Keratinocyte (primary cell): ENCODE measurements around the gene TPRN. TPM values are rescaled to one million over a fixed set of nuclear protein-coding genes. Genes with fewer than 3 reads are reported as not detected.

Experiments
- DNase-seq: peaks from one replicate; pipeline ENCODE4 v3.0.0-alpha.2; 2011; ENCODE audit warnings: low read depth, missing footprints, low spot score
- FAIRE-seq: peaks from 2 replicates; lab custom pipeline; 2011; peaks lifted over from hg19 to GRCh38; lab: Jason Lieb, UNC
- H2AFZ ChIP-seq: 2 replicates; pipeline ENCODE4 v1.6.0; 2012; ENCODE audit warnings: low read length, control low read depth, inconsistent platforms; ENCODE audit not compliant: control insufficient read depth
- H3K27ac ChIP-seq: 2 replicates; pipeline ENCODE4 v1.5.1; 2011; ENCODE audit warnings: low read length; ENCODE audit not compliant: control insufficient read depth, insufficient read depth
- H3K27me3 ChIP-seq: 3 replicates; pipeline ENCODE4 v1.6.0; 2011; ENCODE audit warnings: low read length; ENCODE audit not compliant: control insufficient read depth, insufficient read depth; ENCODE audit errors: extremely low read depth
- H3K36me3 ChIP-seq, 2 experiments: 2 replicates in 1 of 2; 3 replicates in 1 of 2; pipeline ENCODE4 v1.5.1; 2011; ENCODE audit warnings: low read length in 2 of 2, mild to moderate bottlenecking in 1 of 2; ENCODE audit not compliant: control insufficient read depth in 2 of 2, insufficient read depth in 2 of 2; ENCODE audit errors: extremely low read depth in 1 of 2
- H3K4me1 ChIP-seq: 3 replicates; pipeline ENCODE4 v1.5.1; 2011; ENCODE audit warnings: low read length; ENCODE audit not compliant: control insufficient read depth, insufficient read depth; ENCODE audit errors: extremely low read depth
- H3K4me2 ChIP-seq: 3 replicates; pipeline ENCODE4 v1.6.0; 2011; ENCODE audit warnings: low read depth, low read length; ENCODE audit not compliant: control insufficient read depth, insufficient read depth; ENCODE audit errors: extremely low read depth
- H3K4me3 ChIP-seq, 3 experiments: fragments of 200-600 bp in 1 of 3; sonication (generic) in 1 of 3; 2 replicates in 2 of 3; 3 replicates in 1 of 3; pipeline ENCODE4 v1.5.1; 2011 to 2016; ENCODE audit warnings: low read length in 3 of 3, mild to moderate bottlenecking in 3 of 3, control low read depth in 2 of 3, inconsistent platforms in 1 of 3, low read depth in 1 of 3, mixed read lengths in 1 of 3, mixed run types in 1 of 3, moderate library complexity in 1 of 3; ENCODE audit not compliant: control insufficient read depth in 2 of 3, insufficient read depth in 2 of 3; ENCODE audit errors: extremely low read depth in 1 of 3
- H3K79me2 ChIP-seq: 2 replicates; pipeline ENCODE4 v1.6.0; 2012; ENCODE audit warnings: low read length; ENCODE audit not compliant: control insufficient read depth, insufficient read depth
- H3K9ac ChIP-seq: 3 replicates; pipeline ENCODE4 v1.6.0; 2011; ENCODE audit warnings: low read length; ENCODE audit not compliant: control insufficient read depth, insufficient read depth; ENCODE audit errors: extremely low read depth
- H3K9me1 ChIP-seq: 3 replicates; pipeline ENCODE4 v1.6.0; 2011; ENCODE audit warnings: low read length; ENCODE audit not compliant: control insufficient read depth, insufficient read depth; ENCODE audit errors: extremely low read depth
- H3K9me3 ChIP-seq: 2 replicates; pipeline ENCODE4 v1.5.1; 2012; ENCODE audit warnings: low read depth, low read length; ENCODE audit not compliant: control insufficient read depth
- H4K20me1 ChIP-seq: 3 replicates; pipeline ENCODE4 v1.6.0; 2011; ENCODE audit warnings: low read length; ENCODE audit not compliant: control insufficient read depth, insufficient read depth; ENCODE audit errors: extremely low read depth
- CTCF ChIP-seq, 3 experiments: IDR thresholded peaks in 1 of 3; conservative IDR thresholded peaks in 1 of 3; optimal IDR thresholded peaks in 1 of 3; 2 replicates in 2 of 3; 3 replicates in 1 of 3; pipeline versions ENCODE3 to v1.5.1; 2011; ENCODE audit warnings: low read length in 3 of 3, mild to moderate bottlenecking in 3 of 3, moderate library complexity in 2 of 3, control low read depth in 1 of 3, inconsistent platforms in 1 of 3; ENCODE audit not compliant: insufficient read depth in 2 of 3; ENCODE audit errors: extremely low read depth in 1 of 3
- EZH2 ChIP-seq: IDR thresholded peaks from one replicate; pipeline ENCODE4 v1.6.1; 2012; ENCODE audit warnings: inconsistent platforms, mild to moderate bottlenecking, low read length, moderate library complexity
- dilution Hi-C: fragments of 300-500 bp; cut with MboI; formaldehyde crosslinking; loops from one replicate; pipeline ENCODE4 v1.7.0; 2020; ENCODE audit warnings: low sequenced_read_pairs; ENCODE audit not compliant: extremely low pct_ligation_motif_present
- polyA plus RNA-seq, 5 experiments: library from polyadenylated mRNA; depleted of rRNA in 3 of 5; stranded (reverse) in 3 of 5; stranded (forward) in 1 of 5; unstranded in 1 of 5; fragments of >200 nt; gene quantifications; 1 replicate in 1 of 5; 2 replicates in 3 of 5; 3 replicates in 1 of 5; pipeline versions ENCODE4 v1.2.1 to v1.2.3, GENCODE V29; 2011 to 2012; ENCODE audit warnings: missing spikeins in 2 of 5, low read depth in 1 of 5, low replicate concordance in 1 of 5
- small RNA-seq, 3 experiments: library from RNA; depleted of rRNA; stranded (forward); fragments of <200 nt; gene quantifications; one replicate each; pipeline ENCODE3, GENCODE V24; 2012; ENCODE audit warnings: low read depth in 3 of 3, low replicate concordance in 1 of 3; ENCODE audit not compliant: insufficient read length in 3 of 3

Gene TPRN
- polyA plus RNA-seq, 1 donor (not counting 4 experiments of a cell fraction or from before 2014, with no cell fraction given): 1.1 TPM

- Histone ChIP-seq H3K4me2 (no peak overlapping the region), H4K20me1 (no peaks in the 10 kb centered on the region), H3K9ac (no peak overlapping the region), H3K79me2 (no peaks in the 10 kb centered on the region), H3K9me3 (no peaks in the 10 kb centered on the region), H3K4me1 (no peaks in the 10 kb centered on the region), H3K27ac (no peak overlapping the region), H3K27me3 (peaks cover 47% of the 10 kb centered on the region), H3K36me3 (no peaks in the 10 kb centered on the region), H3K9me1 (no peaks in the 10 kb centered on the region), H2AFZ (no peak overlapping the region), H3K4me3 (no peak overlapping the region)
- FAIRE-seq: no peak
- DNase-seq: no peak
- TF ChIP-seq EZH2: no peak
- dilution Hi-C loops: no loop called here
Measured at GRCh38 chr9:137143459-137143858, 57.1 kb downstream of the TPRN start.

- TF ChIP-seq CTCF (optimal IDR thresholded peaks at IDR 0.05 in 1 of 3, IDR thresholded peaks at IDR 0.05 in 1 of 3, conservative IDR thresholded peaks at IDR 0.05 in 1 of 3; ENCODE audit: extremely low read depth in 1 of 3, insufficient read depth in 2 of 3, low read length in 3 of 3) (no peak), EZH2 (no peak)
- Histone ChIP-seq H2AFZ (no peak overlapping the region), H4K20me1 (no peaks in the 10 kb centered on the region), H3K4me2 (no peak overlapping the region), H3K79me2 (no peaks in the 10 kb centered on the region), H3K9ac (no peak overlapping the region), H3K27me3 (peaks cover 57% of the 10 kb centered on the region), H3K4me3 (no peak overlapping the region), H3K27ac (no peak overlapping the region), H3K4me1 (no peaks in the 10 kb centered on the region), H3K9me1 (no peaks in the 10 kb centered on the region), H3K9me3 (no peaks in the 10 kb centered on the region), H3K36me3 (no peaks in the 10 kb centered on the region)
- DNase-seq: no peak
- dilution Hi-C loops: no loop called here
- FAIRE-seq: no peak
Measured at GRCh38 chr9:137141976-137142936, 58.3 kb downstream of the TPRN start.

Small RNAs within 50 kb of the gene (small RNA-seq; reads per million reads assigned to genes)
- gene MIR3621: 0 reads per million in 3 experiments

Other genes with a start within 250 kb of the TPRN start
- 0.22 TPM in 1 of 3 replicates, not detected in the others for gene LCN12, start 248.5 kb downstream of the TPRN start, polyA plus RNA-seq
- not detected in 3 replicates for gene PTGDS, start 223.2 kb downstream of the TPRN start, polyA plus RNA-seq
- not detected in 3 replicates for gene LCNL1, start 217.7 kb downstream of the TPRN start, polyA plus RNA-seq
- gene PAXX, start 208.3 kb downstream of the TPRN start, polyA plus RNA-seq: 11.2 to 14.6 TPM (median 13.6 TPM) in 3 replicates
- 5.5 to 36.0 TPM (median 9.4 TPM) in 3 replicates for gene CLIC3, start 204.2 kb downstream of the TPRN start, polyA plus RNA-seq
- 1.3 to 4.2 TPM (median 1.4 TPM) in 3 replicates for gene ABCA2, start 172.5 kb downstream of the TPRN start, polyA plus RNA-seq
- gene FUT7, start 168.7 kb downstream of the TPRN start, polyA plus RNA-seq: not detected in 3 replicates
- 9.8 to 23.8 TPM (median 10.6 TPM) in 3 replicates for gene NPDC1, start 154.6 kb downstream of the TPRN start, polyA plus RNA-seq
- gene ENTPD2, start 146.7 kb downstream of the TPRN start, polyA plus RNA-seq: 0.52 to 1.3 TPM (median 0.65 TPM) in 3 replicates
- 0.90 to 1.6 TPM (median 1.2 TPM) in 3 replicates for gene SAPCD2, start 130.2 kb downstream of the TPRN start, polyA plus RNA-seq
- 2.7 to 4.3 TPM (median 4.3 TPM) in 3 replicates for gene UAP1L1, start 123.2 kb downstream of the TPRN start, polyA plus RNA-seq
- gene MAN1B1, start 113.8 kb downstream of the TPRN start, polyA plus RNA-seq: 31.4 to 48.2 TPM (median 34.3 TPM) in 3 replicates
- 29.7 to 93.1 TPM (median 35.3 TPM) in 3 replicates for gene DPP7, start 86.0 kb downstream of the TPRN start, polyA plus RNA-seq
- gene GRIN1, start 61.6 kb downstream of the TPRN start, polyA plus RNA-seq: 0.03 to 0.26 TPM (median 0.03 TPM) in 3 replicates
- gene LRRC26, start 30.7 kb downstream of the TPRN start, polyA plus RNA-seq: not detected in 3 replicates
- gene TMEM210, start 28.7 kb downstream of the TPRN start, polyA plus RNA-seq: not detected in 3 replicates
- gene ANAPC2, start 12.2 kb downstream of the TPRN start, polyA plus RNA-seq: 11.9 to 24.0 TPM (median 13.8 TPM) in 3 replicates
- 45.3 to 63.2 TPM (median 56.7 TPM) in 3 replicates for gene SSNA1, start 12.1 kb downstream of the TPRN start, polyA plus RNA-seq
- 22.3 to 36.7 TPM (median 29.2 TPM) in 3 replicates for gene TMEM203, start 4.9 kb upstream of the TPRN start, polyA plus RNA-seq
- gene NDOR1, start 5.0 kb upstream of the TPRN start, polyA plus RNA-seq: 3.9 to 6.0 TPM (median 5.5 TPM) in 3 replicates
- 0.15 to 0.19 TPM in 2 of 3 replicates, not detected in the other for gene RNF208, start 21.5 kb upstream of the TPRN start, polyA plus RNA-seq
- 0.80 to 1.8 TPM (median 1.2 TPM) in 3 replicates for gene CYSRT1, start 24.4 kb upstream of the TPRN start, polyA plus RNA-seq
- gene RNF224, start 26.8 kb upstream of the TPRN start, polyA plus RNA-seq: not detected in 3 replicates
- gene SLC34A3, start 30.2 kb upstream of the TPRN start, polyA plus RNA-seq: 0.03 TPM in 1 of 3 replicates, not detected in the others
- gene TUBB4B, start 40.5 kb upstream of the TPRN start, polyA plus RNA-seq: 390 to 693 TPM (median 440 TPM) in 3 replicates
- gene STPG3, start 50.5 kb upstream of the TPRN start, polyA plus RNA-seq: not detected in 3 replicates
- gene NELFB, start 54.6 kb upstream of the TPRN start, polyA plus RNA-seq: 25.1 to 40.2 TPM (median 35.0 TPM) in 3 replicates
- 5.8 to 9.8 TPM (median 7.8 TPM) in 3 replicates for gene TOR4A, start 77.0 kb upstream of the TPRN start, polyA plus RNA-seq
- gene NRARP, start 101.5 kb upstream of the TPRN start, polyA plus RNA-seq: 0.43 to 2.4 TPM (median 2.2 TPM) in 3 replicates
- 1.5 to 5.4 TPM (median 1.9 TPM) in 3 replicates for gene EXD3, start 222.4 kb upstream of the TPRN start, polyA plus RNA-seq
- 0.07 to 0.33 TPM (median 0.09 TPM) in 3 replicates for gene NOXA1, start 222.7 kb upstream of the TPRN start, polyA plus RNA-seq
- not detected in 3 replicates for gene ENTPD8, start 240.6 kb upstream of the TPRN start, polyA plus RNA-seq